Uterus (tissue), 2 donors: ENCODE data around the gene RAPSN.

Experiments used
- CTCF ChIP-seq, 4 experiments: fragments of 200-600 bp in 2 of 4; fragments of 450-650 bp in 2 of 4; sonication (generic) in 2 of 4; IDR thresholded peaks; one replicate each; pipeline ENCODE4 v1.5.1; 2016 to 2019; ENCODE audit warnings: antibody characterized with exemption in 4 of 4, mild to moderate bottlenecking in 2 of 4, moderate library complexity in 1 of 4
- POLR2A ChIP-seq, 2 donors: fragments of 450-650 bp; IDR thresholded peaks; one replicate each; pipeline ENCODE4 v1.6.1; 2016; ENCODE audit warnings: antibody characterized with exemption in 2 of 2, mild to moderate bottlenecking in 1 of 2, moderate library complexity in 1 of 2

GRCh38 chr11:47411884-47412746 is 36.8 kb downstream of the RAPSN start:
- TF ChIP-seq CTCF (IDR thresholded peaks at IDR 0.05) (peak in 3 of 4 experiments; percentile 37 to 49 (median 49)), POLR2A (IDR thresholded peaks at IDR 0.05) (no peak)
